ENCODE results near the gene WHRN.

WHRN gene

DNA sequence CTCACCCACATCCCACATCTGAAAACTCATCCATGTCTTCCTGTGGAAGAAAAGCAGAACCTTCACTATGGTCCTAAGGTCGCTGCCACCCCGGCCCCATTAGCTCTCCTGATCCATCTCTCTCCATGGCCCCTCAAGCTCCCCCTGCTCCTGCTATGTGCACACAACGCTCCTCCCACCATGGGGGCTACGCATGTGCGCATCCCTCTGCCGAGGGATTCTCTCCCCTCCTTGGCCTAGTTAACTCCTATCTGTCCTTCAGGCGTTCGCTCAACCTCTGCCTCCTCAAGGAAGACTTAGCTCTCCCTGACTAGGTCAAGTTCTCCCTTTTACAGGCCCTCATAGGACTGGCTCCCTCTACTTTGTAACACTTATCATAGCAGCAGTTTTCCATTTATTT lies 127.3 kb downstream of the WHRN start:
- Histone ChIP-seq H3K27me3 (no peaks in the 10 kb centered on the region), H3K36me3 (no peaks in the 10 kb centered on the region), H3K4me1 (no peaks in the 10 kb centered on the region), H3K9me3 (no peaks in the 10 kb centered on the region), H3K4me3 (ENCODE audit: low read depth, low read length) (no peak overlapping the region)
- no peak for TF ChIP-seq CTCF (IDR thresholded peaks at IDR 0.05; ENCODE audit: low read depth, low read length)
- DNase-seq: no peak

DNA sequence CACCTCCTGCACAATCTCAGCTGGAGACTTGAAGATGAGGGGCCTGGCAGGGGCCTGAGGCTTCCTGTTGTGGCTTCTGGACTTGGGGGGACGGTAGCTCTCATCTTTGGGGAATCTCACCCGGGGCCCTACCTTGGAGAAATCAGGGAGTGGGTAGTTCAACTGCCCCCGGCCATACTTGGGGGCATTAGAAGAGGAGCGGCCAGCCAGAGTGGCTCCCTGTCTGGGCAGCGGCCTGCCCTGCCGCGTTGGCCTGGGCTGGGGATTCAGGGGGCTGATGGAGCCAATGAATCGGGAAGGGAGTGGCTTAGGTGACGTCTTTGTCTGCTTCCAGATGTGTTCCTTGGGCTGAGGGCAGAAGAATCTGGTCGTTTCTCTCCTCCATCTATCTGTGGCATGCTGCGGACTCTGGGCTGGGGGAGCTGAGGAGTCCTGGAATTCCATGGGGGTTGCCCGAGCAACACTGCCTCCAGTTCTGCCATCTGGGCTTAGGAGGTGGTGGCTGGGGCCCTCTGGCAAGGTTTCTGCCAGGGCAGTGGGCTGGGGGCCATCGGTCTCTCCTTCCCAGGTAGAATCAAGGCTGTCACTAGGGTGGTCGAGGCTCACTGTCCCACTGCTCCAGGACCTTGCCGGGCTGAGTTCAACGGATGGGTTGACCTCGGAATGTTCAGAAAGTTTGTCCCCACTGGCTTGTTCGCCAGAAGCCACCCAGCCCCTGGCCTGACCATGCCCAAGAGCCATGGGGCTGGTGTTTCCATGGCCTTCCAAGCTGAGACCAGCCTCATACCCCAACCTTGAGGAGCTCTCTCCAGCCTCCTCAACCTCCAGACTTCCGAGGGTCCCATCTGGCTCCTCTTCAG lies 128.5 kb downstream of the WHRN start:
- no peaks in the 10 kb centered on the region for H3K9me3 ChIP-seq
- no peak overlapping the region for H3K4me3 ChIP-seq (ENCODE audit: low read depth, low read length)
- peaks cover 6% of the 10 kb centered on the region for H3K4me1 ChIP-seq
- no peak for DNase-seq
- TF ChIP-seq CTCF (IDR thresholded peaks at IDR 0.05; ENCODE audit: low read depth, low read length): no peak
- no peaks in the 10 kb centered on the region for H3K36me3 ChIP-seq
- H3K27me3 ChIP-seq: no peaks in the 10 kb centered on the region

- H3K27me3 ChIP-seq: no peaks in the 10 kb centered on the region
- H3K9me3 ChIP-seq: no peaks in the 10 kb centered on the region
- peaks cover 9% of the 10 kb centered on the region for H3K4me1 ChIP-seq
- no peak for TF ChIP-seq CTCF (IDR thresholded peaks at IDR 0.05; ENCODE audit: low read depth, low read length)
- no peak overlapping the region for H3K4me3 ChIP-seq (ENCODE audit: low read depth, low read length)
- no peaks in the 10 kb centered on the region for H3K36me3 ChIP-seq
- DNase-seq: no peak
Observed at GRCh38 chr9:114375386-114376175, 129.7 kb downstream of the WHRN start.

GRCh38 chr9:114374936-114375335 lies 130.3 kb downstream of the WHRN start:
- Histone ChIP-seq H3K4me1 (peaks cover 9% of the 10 kb centered on the region), H3K9me3 (no peaks in the 10 kb centered on the region), H3K36me3 (no peaks in the 10 kb centered on the region), H3K4me3 (ENCODE audit: low read depth, low read length) (no peak overlapping the region), H3K27me3 (no peaks in the 10 kb centered on the region)
- no peak for TF ChIP-seq CTCF (IDR thresholded peaks at IDR 0.05; ENCODE audit: low read depth, low read length)
- no peak for DNase-seq

DNA sequence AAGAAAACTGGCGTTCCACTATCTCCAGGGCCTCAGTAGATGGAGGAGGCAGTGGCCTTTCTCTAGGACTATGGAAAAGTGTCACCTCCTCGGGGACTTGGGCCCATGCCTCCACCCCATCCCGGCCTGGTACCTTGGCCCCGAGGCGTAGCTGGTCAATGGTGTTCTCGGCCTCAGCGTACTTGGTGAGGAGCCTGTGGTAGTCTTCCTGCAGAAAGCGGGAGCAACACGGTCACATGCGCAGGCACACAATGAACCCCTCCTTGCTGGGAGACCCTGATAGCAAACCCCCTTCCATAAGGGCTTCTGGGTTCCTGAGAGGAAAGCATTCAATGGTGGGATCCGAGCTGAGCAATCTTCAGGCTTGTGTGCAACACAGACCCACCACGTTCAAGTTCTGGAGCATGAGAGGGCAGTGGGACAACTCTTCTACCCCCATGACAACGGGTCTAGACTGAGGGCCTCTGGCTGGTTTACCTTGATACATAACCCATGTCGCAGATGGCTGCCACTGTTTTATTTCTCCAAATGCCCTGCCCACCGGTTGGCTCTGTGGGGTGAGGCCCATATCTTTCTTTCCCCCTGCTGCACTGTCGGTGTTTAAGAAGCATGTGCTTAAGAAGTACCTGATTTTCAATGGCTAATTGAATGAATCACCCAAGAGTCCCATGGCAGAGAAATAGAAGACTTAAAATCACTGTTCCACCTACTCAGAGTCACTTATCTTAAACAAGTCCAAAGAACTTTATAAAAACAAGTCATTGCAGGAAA lies 131.1 kb downstream of the WHRN start:
- peaks cover 9% of the 10 kb centered on the region for H3K4me1 ChIP-seq
- H3K36me3 ChIP-seq: no peaks in the 10 kb centered on the region
- no peak for DNase-seq
- no peaks in the 10 kb centered on the region for H3K27me3 ChIP-seq
- no peak for TF ChIP-seq CTCF (IDR thresholded peaks at IDR 0.05; ENCODE audit: low read depth, low read length)
- no peaks in the 10 kb centered on the region for H3K9me3 ChIP-seq
- no peak overlapping the region for H3K4me3 ChIP-seq (ENCODE audit: low read depth, low read length)
